H1 (cell line): ENCODE measurements around the gene NIPAL4. TPM values are rescaled to one million over a fixed set of nuclear protein-coding genes. Genes with fewer than 3 reads are reported as not detected.

Source experiments
- ATF3 ChIP-seq: IDR thresholded peaks from 2 replicates; pipeline ENCODE4 v1.6.1; 2011; ENCODE audit warnings: low read depth, mild to moderate bottlenecking, low read length; ENCODE audit not compliant: insufficient read depth
- CBX5 ChIP-seq: fragments of 300-800, 300-1000 bp; sonication (generic); IDR thresholded peaks from 2 replicates; pipeline ENCODE4 v1.7.1; 2016; ENCODE audit warnings: antibody characterized with exemption, low read length, low read depth
- CTCF ChIP-seq, 3 experiments: IDR thresholded peaks; 1 replicate in 2 of 3; 2 replicates in 1 of 3; pipeline versions ENCODE4 v1.5.1 to v1.6.1; 2011; ENCODE audit warnings: low read length in 3 of 3, mild to moderate bottlenecking in 3 of 3, inconsistent platforms in 2 of 3, low read depth in 1 of 3, moderate library complexity in 1 of 3; ENCODE audit not compliant: insufficient read depth in 1 of 3; ENCODE audit errors: control extremely low read depth in 1 of 3
- EGR1 ChIP-seq: IDR thresholded peaks from 2 replicates; pipeline ENCODE4 v1.6.1; 2011; ENCODE audit warnings: low read depth, low read length, borderline replicate concordance
- EZH2 ChIP-seq: fragments of 200-600 bp; sonication (generic); IDR thresholded peaks from 2 replicates; pipeline ENCODE4 v1.7.1; 2012; ENCODE audit warnings: low read depth, mild to moderate bottlenecking, moderate library complexity, low read length, inconsistent platforms; ENCODE audit not compliant: severe bottlenecking
- FOSL1 ChIP-seq: IDR thresholded peaks from 2 replicates; pipeline ENCODE4 v1.6.1; 2011; ENCODE audit warnings: mild to moderate bottlenecking, low read depth, low read length, moderate library complexity; ENCODE audit not compliant: insufficient read depth
- HDAC6 ChIP-seq: IDR thresholded peaks from one replicate; pipeline ENCODE4 v1.7.1; 2012; ENCODE audit warnings: low read depth, mild to moderate bottlenecking, inconsistent platforms, low read length, moderate library complexity
- POLR2AphosphoS5 ChIP-seq: IDR thresholded peaks from 2 replicates; pipeline ENCODE4 v1.6.1; 2011; ENCODE audit warnings: low read depth, low read length
- SIN3A ChIP-seq, 2 experiments: IDR thresholded peaks in 1 of 2; conservative IDR thresholded peaks in 1 of 2; 2 replicates each; pipeline ENCODE4 v1.6.1; 2011 to 2012; ENCODE audit warnings: low read length in 2 of 2, improper control_type of control experiment in 1 of 2, low read depth in 1 of 2, mild to moderate bottlenecking in 1 of 2
- SP1 ChIP-seq: IDR thresholded peaks from 2 replicates; pipeline ENCODE4 v1.6.1; 2011; ENCODE audit warnings: low read depth, low read length
- SP4 ChIP-seq: IDR thresholded peaks from 2 replicates; pipeline ENCODE4 v1.6.1; 2012; ENCODE audit warnings: low read length, inconsistent platforms
- polyA plus RNA-seq, 7 experiments: library from polyadenylated mRNA; depleted of rRNA in 3 of 7; stranded (reverse) in 5 of 7; unstranded in 2 of 7; fragments of >200 nt in 5 of 7; fragments of 200-250 nt in 2 of 7; gene quantifications; 1 replicate in 5 of 7; 2 replicates in 1 of 7; 4 replicates in 1 of 7; pipeline versions ENCODE4 v1.2.1 to v1.2.3, GENCODE V29; 2011 to 2013; ENCODE audit warnings: missing spikeins in 2 of 7, mixed read lengths in 2 of 7
- total RNA-seq: library from RNA; stranded (reverse); fragmentation: NEBNext Ultra II Directional; extraction: Animal tissue kit (Norgen Biotek cat#: 25700); gene quantifications from 2 replicates; pipeline ENCODE4 v1.2.1, GENCODE V29; 2021

NIPAL4 gene
- total and polyA plus RNA-seq, 2 of the 8 experiments (the other 6 are each of a cell fraction or from before 2014, with no cell fraction given): 0.09 to 0.20 TPM

DNA sequence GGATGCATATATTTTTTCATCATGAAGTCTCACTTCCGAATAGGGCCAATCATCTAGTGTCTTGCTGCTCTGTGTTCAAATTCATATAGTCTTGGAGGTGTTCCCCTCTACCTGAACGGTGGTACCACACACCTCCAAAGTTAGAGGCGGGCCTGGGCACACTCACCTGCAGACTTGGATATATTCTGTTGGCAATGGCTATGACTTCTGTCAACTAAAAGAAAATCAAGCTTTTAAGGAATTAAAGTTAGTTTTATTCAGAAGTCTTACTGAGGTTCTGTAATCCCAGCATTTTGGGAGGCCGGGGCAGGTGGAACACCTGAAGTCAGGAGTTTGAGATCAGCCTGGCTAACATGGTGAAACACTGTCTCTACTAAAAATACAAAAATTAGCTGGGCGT is 2.6 kb upstream of the NIPAL4 start (continued):
- no peak for TF ChIP-seq CTCF (IDR thresholded peaks at IDR 0.05; ENCODE audit: control extremely low read depth in 1 of 3, insufficient read depth in 1 of 3, low read depth in 1 of 3, low read length in 3 of 3)
- TF ChIP-seq CBX5: no peak
- no peak for TF ChIP-seq POLR2AphosphoS5
- TF ChIP-seq HDAC6: no peak
- TF ChIP-seq ATF3: no peak
- TF ChIP-seq FOSL1: no peak
- TF ChIP-seq EGR1: no peak
- no peak for TF ChIP-seq EZH2
- no peak for TF ChIP-seq SP1
- no peak for TF ChIP-seq SP4
- no peak for TF ChIP-seq SIN3A (conservative IDR thresholded peaks at IDR 0.05 in 1 of 2, IDR thresholded peaks at IDR 0.05 in 1 of 2; ENCODE audit: low read depth in 1 of 2, low read length in 2 of 2)
